Keratinocyte (primary cell): Measurements from ENCODE around the gene CYP27B1. TPM values are rescaled to one million over a fixed set of nuclear protein-coding genes. Genes with fewer than 3 reads are reported as not detected.

Source experiments
- DNase-seq: peaks from one replicate; pipeline ENCODE4 v3.0.0-alpha.2; 2011; ENCODE audit warnings: low read depth, missing footprints, low spot score
- FAIRE-seq: peaks from 2 replicates; lab custom pipeline; 2011; peaks lifted over from hg19 to GRCh38; lab: Jason Lieb, UNC
- H2AFZ ChIP-seq: 2 replicates; pipeline ENCODE4 v1.6.0; 2012; ENCODE audit warnings: low read length, control low read depth, inconsistent platforms; ENCODE audit not compliant: control insufficient read depth
- H3K27ac ChIP-seq: 2 replicates; pipeline ENCODE4 v1.5.1; 2011; ENCODE audit warnings: low read length; ENCODE audit not compliant: control insufficient read depth, insufficient read depth
- H3K27me3 ChIP-seq: 3 replicates; pipeline ENCODE4 v1.6.0; 2011; ENCODE audit warnings: low read length; ENCODE audit not compliant: control insufficient read depth, insufficient read depth; ENCODE audit errors: extremely low read depth
- H3K36me3 ChIP-seq, 2 experiments: 2 replicates in 1 of 2; 3 replicates in 1 of 2; pipeline ENCODE4 v1.5.1; 2011; ENCODE audit warnings: low read length in 2 of 2, mild to moderate bottlenecking in 1 of 2; ENCODE audit not compliant: control insufficient read depth in 2 of 2, insufficient read depth in 2 of 2; ENCODE audit errors: extremely low read depth in 1 of 2
- H3K4me1 ChIP-seq: 3 replicates; pipeline ENCODE4 v1.5.1; 2011; ENCODE audit warnings: low read length; ENCODE audit not compliant: control insufficient read depth, insufficient read depth; ENCODE audit errors: extremely low read depth
- H3K4me2 ChIP-seq: 3 replicates; pipeline ENCODE4 v1.6.0; 2011; ENCODE audit warnings: low read depth, low read length; ENCODE audit not compliant: control insufficient read depth, insufficient read depth; ENCODE audit errors: extremely low read depth
- H3K4me3 ChIP-seq, 3 experiments: fragments of 200-600 bp in 1 of 3; sonication (generic) in 1 of 3; 2 replicates in 2 of 3; 3 replicates in 1 of 3; pipeline ENCODE4 v1.5.1; 2011 to 2016; ENCODE audit warnings: low read length in 3 of 3, mild to moderate bottlenecking in 3 of 3, control low read depth in 2 of 3, inconsistent platforms in 1 of 3, low read depth in 1 of 3, mixed read lengths in 1 of 3, mixed run types in 1 of 3, moderate library complexity in 1 of 3; ENCODE audit not compliant: control insufficient read depth in 2 of 3, insufficient read depth in 2 of 3; ENCODE audit errors: extremely low read depth in 1 of 3
- H3K79me2 ChIP-seq: 2 replicates; pipeline ENCODE4 v1.6.0; 2012; ENCODE audit warnings: low read length; ENCODE audit not compliant: control insufficient read depth, insufficient read depth
- H3K9ac ChIP-seq: 3 replicates; pipeline ENCODE4 v1.6.0; 2011; ENCODE audit warnings: low read length; ENCODE audit not compliant: control insufficient read depth, insufficient read depth; ENCODE audit errors: extremely low read depth
- H3K9me1 ChIP-seq: 3 replicates; pipeline ENCODE4 v1.6.0; 2011; ENCODE audit warnings: low read length; ENCODE audit not compliant: control insufficient read depth, insufficient read depth; ENCODE audit errors: extremely low read depth
- H3K9me3 ChIP-seq: 2 replicates; pipeline ENCODE4 v1.5.1; 2012; ENCODE audit warnings: low read depth, low read length; ENCODE audit not compliant: control insufficient read depth
- H4K20me1 ChIP-seq: 3 replicates; pipeline ENCODE4 v1.6.0; 2011; ENCODE audit warnings: low read length; ENCODE audit not compliant: control insufficient read depth, insufficient read depth; ENCODE audit errors: extremely low read depth
- CTCF ChIP-seq, 3 experiments: IDR thresholded peaks in 1 of 3; conservative IDR thresholded peaks in 1 of 3; optimal IDR thresholded peaks in 1 of 3; 2 replicates in 2 of 3; 3 replicates in 1 of 3; pipeline versions ENCODE3 to v1.5.1; 2011; ENCODE audit warnings: low read length in 3 of 3, mild to moderate bottlenecking in 3 of 3, moderate library complexity in 2 of 3, control low read depth in 1 of 3, inconsistent platforms in 1 of 3; ENCODE audit not compliant: insufficient read depth in 2 of 3; ENCODE audit errors: extremely low read depth in 1 of 3
- EZH2 ChIP-seq: IDR thresholded peaks from one replicate; pipeline ENCODE4 v1.6.1; 2012; ENCODE audit warnings: inconsistent platforms, mild to moderate bottlenecking, low read length, moderate library complexity
- dilution Hi-C: fragments of 300-500 bp; cut with MboI; formaldehyde crosslinking; loops from one replicate; pipeline ENCODE4 v1.7.0; 2020; ENCODE audit warnings: low sequenced_read_pairs; ENCODE audit not compliant: extremely low pct_ligation_motif_present
- polyA plus RNA-seq, 5 experiments: library from polyadenylated mRNA; depleted of rRNA in 3 of 5; stranded (reverse) in 3 of 5; stranded (forward) in 1 of 5; unstranded in 1 of 5; fragments of >200 nt; gene quantifications; 1 replicate in 1 of 5; 2 replicates in 3 of 5; 3 replicates in 1 of 5; pipeline versions ENCODE4 v1.2.1 to v1.2.3, GENCODE V29; 2011 to 2012; ENCODE audit warnings: missing spikeins in 2 of 5, low read depth in 1 of 5, low replicate concordance in 1 of 5

Gene CYP27B1
- polyA plus RNA-seq, 1 donor (not counting 4 experiments of a cell fraction or from before 2014, with no cell fraction given) = 33.6 TPM

GRCh38 chr12:57793920-57794319 lies 27.0 kb upstream of the CYP27B1 start:
- dilution Hi-C loops = no loop called here

GRCh38 chr12:57783861-57784260 lies 17.0 kb upstream of the CYP27B1 start:
- no peak for DNase-seq
- no peaks in the 10 kb centered on the region for H3K9me1 ChIP-seq
- FAIRE-seq = no peak
- no peak overlapping the region for H3K9ac ChIP-seq
- H3K27ac ChIP-seq = no peak overlapping the region
- H2AFZ ChIP-seq = no peak overlapping the region
- TF ChIP-seq EZH2 (no peak), CTCF (optimal IDR thresholded peaks at IDR 0.05 in 1 of 3, IDR thresholded peaks at IDR 0.05 in 1 of 3, conservative IDR thresholded peaks at IDR 0.05 in 1 of 3; ENCODE audit: extremely low read depth in 1 of 3, insufficient read depth in 2 of 3, low read length in 3 of 3) (no peak)
- peaks cover 11 to 18% of the 10 kb centered on the region in 2 experiments for H3K36me3 ChIP-seq
- dilution Hi-C loops = no loop called here
- no peaks in the 10 kb centered on the region for H4K20me1 ChIP-seq
- peaks cover 8% of the 10 kb centered on the region for H3K4me1 ChIP-seq
- H3K27me3 ChIP-seq = no peaks in the 10 kb centered on the region
- peaks cover 16% of the 10 kb centered on the region for H3K79me2 ChIP-seq
- no peak overlapping the region for H3K4me3 ChIP-seq
- H3K4me2 ChIP-seq = peak overlapping the region; percentile 97
- no peaks in the 10 kb centered on the region for H3K9me3 ChIP-seq

More at GRCh38 chr12:57793920-57794319, 27.0 kb upstream of the CYP27B1 start:
- Histone ChIP-seq H2AFZ (no peak overlapping the region), H3K4me1 (peaks cover 19% of the 10 kb centered on the region), H4K20me1 (no peaks in the 10 kb centered on the region), H3K4me3 (no peak overlapping the region), H3K4me2 (peak overlapping the region; percentile 39), H3K9ac (peak overlapping the region; percentile 24), H3K9me1 (no peaks in the 10 kb centered on the region), H3K36me3 (peaks cover 13 to 22% of the 10 kb centered on the region in 2 experiments), H3K27me3 (no peaks in the 10 kb centered on the region), H3K79me2 (no peaks in the 10 kb centered on the region), H3K27ac (peak overlapping the region; percentile 77), H3K9me3 (no peaks in the 10 kb centered on the region)
- TF ChIP-seq EZH2 = no peak
- no peak for TF ChIP-seq CTCF (optimal IDR thresholded peaks at IDR 0.05 in 1 of 3, IDR thresholded peaks at IDR 0.05 in 1 of 3, conservative IDR thresholded peaks at IDR 0.05 in 1 of 3; ENCODE audit: extremely low read depth in 1 of 3, insufficient read depth in 2 of 3, low read length in 3 of 3)
- peak; percentile 57 for DNase-seq
- FAIRE-seq = peak; percentile 73
